Islet of Langerhans (tissue), 1 donor: ENCODE results near the gene KLF3.
A peak's percentile ranks its signal among the peaks of the same experiment; 100 is the strongest.

Experiments
- FAIRE-seq: peaks from one replicate; lab custom pipeline; 2011; peaks lifted over from hg19 to GRCh38; lab: Jason Lieb, UNC

Gene KLF3

DNA sequence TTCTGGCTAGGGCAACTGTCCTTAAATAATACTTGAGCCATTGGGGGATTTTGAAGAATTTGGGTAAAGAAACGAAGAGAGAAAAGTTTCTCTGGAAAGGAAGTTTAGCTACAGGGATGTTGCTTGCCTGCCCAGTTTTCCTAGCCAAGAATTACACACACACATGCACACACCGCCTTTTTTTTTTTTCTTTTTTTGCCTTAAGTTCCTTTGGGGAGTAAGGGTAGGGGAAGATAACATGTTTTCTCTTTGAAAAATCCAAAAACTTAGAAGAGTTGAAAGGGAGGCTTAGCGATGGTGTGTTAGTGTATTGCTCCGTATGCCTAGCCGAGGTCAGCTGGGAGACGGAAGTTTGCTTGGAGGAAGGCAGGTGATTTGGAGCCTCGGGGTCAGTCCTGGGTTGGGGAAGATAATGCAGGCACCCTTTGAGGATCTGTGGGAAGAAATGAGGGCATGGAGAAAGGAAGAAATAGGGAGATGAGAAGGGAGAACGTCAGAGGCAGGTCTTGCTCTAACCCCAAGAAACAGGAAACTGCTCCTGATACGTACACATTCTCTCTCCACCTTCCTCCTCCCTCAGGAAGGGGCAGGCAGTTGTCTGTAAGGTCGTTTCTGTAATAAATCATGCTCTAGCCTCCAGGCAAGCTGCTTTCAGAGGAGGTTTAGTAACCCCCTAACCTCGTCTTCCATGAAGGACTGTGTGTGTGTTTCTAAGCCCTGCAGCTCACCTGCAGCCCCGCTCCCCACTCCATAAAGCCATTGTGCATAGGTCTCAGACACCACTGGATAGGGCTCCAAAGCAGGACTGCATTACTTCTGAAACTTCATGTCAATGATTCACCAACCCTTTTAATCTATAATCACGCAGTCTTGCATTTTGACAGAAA is 10.5 kb downstream of the KLF3 start:
- no peak for FAIRE-seq

DNA sequence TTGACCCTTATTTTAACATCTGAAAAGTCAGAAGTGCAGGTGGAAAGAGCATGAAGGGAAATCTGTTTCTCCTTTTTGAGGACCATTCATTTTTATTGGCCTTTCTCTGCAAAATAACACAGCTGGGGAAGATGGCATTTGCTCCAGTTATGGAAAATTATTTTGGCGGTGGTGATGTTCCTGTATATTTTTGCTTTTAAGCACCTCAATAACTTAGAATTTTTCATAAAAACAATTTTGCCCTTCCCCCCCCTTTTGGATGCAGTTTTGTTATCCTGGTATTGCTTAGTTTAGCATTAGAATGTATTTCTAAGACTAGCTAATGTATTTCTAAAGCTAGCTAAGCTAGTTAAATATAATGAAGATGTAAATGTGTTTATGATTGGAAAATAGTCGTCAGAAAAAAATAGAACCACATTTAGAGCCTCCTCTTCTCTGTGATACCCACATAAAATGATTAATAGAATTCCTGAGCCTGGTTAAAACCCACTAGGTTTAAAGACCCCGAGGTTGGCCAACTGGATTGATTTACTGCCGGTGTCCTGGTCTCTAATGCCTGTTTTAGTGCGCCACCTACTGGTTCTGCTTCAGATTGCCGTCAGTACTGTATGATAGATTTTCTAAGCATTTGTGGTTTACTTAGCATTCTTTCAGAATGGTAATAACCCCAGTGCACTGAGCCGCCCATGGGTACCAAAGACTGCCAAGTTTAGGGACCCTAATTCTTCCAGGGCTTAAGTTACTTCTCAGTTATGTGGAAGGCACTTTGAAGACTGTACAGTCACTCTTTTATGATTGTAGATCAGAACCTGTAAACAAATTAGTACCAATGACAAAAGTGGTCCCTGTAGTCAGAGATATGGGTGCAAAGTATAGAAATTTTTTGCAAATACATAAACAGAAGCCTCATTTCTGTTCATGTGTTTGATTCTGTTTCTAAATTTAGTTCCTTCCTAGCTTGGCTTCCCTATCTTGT is 11.4 kb downstream of the KLF3 start:
- peak; percentile 38 for FAIRE-seq

DNA sequence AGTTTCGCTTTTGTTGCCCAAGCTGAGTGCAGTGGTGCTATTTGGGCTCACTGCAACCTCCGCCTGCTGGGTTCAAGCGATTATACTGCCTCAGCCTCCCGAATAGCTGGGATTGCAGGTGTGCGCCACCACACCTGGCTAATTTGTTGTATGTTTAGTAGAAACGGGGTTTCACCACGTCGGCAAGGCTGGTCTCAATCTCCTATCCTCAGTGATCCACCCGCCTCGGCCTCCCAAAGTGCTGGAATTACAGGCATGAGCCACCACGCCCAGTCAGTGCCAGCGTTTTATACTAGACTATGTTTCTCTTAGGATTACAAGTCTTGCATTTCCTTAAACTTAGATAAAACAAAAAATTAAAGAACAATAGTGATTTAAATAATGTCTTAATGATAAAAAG is 13.0 kb downstream of the KLF3 start:
- FAIRE-seq = no peak

DNA sequence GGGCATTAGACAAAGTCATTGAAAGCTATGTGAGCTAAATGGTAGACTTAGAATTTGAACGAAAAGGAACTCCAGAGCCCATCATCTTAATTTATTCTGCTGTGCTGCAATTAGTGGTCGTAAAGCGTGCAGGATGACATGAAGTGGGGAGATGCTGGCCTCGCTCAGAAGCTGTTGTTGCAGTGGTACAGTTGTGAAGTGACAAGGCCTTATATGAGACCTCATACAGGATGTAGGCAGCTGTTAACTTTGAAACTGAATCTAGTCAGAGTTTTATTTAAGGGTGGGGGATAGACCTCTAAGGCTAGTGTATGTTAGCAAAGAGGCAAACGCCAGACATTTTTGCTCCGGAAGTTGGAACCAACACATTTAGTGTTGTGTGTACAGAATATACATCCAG is 13.4 kb downstream of the KLF3 start:
- no peak for FAIRE-seq

DNA sequence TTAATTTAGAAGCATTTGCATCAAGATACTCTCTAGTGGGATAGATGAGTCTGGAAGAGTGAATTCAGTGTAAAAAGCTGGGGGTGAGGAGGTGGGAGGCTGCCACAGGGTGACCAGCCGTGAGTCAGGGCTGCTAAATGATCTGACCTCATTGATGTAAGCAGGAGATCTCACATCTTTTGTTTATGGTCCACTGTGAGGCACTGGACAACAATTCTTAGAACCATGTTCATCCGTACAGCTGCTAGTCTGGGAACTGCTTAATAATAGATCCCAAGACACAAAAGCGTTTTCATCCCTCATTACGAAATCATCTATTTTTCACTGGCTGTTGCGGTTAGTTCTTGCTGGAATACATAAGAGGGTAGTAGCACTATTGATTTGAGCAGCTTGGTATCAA is 14.1 kb downstream of the KLF3 start:
- no peak for FAIRE-seq

DNA sequence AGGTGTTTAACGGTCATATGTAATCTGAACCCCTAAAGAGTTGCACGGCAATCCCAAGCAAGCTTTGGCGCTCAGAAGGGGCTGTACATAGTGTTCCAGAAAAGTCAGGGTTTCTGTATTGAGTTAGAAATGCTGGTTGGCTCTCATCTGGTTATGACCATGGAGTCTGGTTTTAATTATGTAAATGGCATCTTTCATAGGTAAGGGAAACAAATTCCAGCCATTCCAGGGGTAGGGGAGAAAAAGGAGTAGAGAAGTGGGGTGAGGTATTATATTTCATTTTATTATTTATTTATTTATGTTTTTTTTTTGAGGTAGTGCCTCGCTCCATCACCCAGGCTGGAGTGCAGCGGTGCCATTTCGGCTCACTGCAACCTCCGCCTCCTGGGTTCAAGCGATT is 15.9 kb downstream of the KLF3 start:
- no peak for FAIRE-seq

DNA sequence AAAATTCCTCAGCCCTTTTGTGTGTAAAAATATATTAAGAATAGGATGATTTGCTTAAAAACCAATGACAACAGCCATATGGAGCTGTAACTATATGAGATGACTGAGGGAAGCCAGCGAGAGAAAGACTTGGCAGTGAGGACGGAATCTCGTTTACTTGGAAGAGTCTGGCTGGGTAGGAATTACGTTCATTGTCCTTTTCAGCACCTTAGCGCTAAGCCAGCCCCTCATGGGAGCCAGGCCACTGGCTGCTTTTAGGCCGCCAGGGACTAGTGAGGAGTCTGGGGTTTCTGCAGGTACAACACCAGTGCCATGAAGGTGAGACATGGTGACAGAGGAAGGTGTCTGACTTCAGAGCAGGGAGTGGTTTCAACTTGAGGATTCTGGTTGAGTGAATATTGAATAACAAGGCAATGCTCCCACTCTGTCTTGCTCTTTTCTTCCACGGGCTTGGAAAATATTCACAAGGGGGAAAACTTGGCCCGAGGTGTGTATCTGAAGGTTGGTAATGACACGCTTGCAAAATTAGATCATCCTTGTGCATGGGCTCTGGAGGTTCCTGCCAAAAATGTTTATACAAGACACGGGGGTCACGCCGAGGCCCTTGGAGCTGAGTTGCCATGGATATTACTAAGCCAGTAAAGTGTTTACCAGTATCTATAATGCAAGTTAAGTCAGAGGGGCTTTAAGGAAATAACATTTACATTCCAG is 17.4 kb downstream of the KLF3 start:
- no peak for FAIRE-seq

DNA sequence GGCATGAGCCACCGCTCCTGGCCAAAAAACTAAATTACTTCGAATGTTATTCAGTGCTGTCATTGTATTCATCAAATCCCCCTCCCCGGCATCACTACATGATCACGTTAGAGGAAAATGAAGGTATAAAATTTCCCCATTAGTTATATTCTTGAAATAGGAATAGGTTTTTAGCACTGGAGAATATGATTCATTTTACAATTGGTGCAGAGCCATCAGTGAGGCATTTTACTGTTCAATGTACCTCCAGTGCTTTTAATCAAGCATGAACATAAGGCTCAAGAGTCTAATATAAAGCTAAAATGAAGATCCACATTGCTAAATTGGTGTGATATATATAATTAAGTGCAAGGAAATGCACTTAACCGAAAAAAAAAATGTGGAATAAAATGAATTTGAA is 18.3 kb downstream of the KLF3 start:
- no peak for FAIRE-seq

DNA sequence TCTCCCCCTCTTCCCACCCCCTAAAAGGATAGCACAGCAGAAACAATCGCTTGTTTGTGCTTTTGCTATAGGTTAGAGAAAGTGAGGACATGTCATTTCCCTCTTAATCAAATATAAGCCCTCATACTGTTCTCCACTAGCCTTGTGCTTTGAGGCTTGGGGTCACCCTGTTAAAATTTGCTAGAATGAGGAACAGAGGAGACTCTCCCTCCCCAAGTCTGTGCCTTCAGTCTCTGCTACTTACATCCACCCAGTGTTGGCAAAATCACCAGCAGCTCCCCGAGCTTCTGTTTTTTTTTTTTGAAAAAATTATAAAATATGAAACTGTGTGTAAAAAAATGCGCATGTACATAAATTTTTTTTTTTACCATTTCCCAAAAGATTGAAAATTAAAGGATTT is 19.3 kb downstream of the KLF3 start:
- FAIRE-seq = no peak

DNA sequence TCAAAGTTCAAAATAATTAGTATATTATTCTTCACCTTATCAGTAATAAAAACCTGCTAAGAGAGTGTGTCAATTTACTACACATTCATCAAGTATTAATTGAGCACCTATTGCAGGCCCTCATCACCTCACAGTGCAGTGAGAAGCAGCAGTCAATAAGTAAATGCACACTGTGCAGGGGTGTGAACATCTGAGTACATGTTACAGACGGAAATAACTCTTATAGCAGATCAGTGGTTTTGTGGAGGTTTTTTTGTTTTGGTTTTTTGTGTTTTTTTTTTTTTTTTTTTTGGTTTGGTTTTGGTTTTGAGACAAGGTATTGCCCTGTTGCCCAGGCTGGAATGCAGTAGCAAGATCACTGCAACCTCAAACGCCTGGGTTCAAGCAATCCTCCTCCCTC is 20.3 kb downstream of the KLF3 start:
- no peak for FAIRE-seq

DNA sequence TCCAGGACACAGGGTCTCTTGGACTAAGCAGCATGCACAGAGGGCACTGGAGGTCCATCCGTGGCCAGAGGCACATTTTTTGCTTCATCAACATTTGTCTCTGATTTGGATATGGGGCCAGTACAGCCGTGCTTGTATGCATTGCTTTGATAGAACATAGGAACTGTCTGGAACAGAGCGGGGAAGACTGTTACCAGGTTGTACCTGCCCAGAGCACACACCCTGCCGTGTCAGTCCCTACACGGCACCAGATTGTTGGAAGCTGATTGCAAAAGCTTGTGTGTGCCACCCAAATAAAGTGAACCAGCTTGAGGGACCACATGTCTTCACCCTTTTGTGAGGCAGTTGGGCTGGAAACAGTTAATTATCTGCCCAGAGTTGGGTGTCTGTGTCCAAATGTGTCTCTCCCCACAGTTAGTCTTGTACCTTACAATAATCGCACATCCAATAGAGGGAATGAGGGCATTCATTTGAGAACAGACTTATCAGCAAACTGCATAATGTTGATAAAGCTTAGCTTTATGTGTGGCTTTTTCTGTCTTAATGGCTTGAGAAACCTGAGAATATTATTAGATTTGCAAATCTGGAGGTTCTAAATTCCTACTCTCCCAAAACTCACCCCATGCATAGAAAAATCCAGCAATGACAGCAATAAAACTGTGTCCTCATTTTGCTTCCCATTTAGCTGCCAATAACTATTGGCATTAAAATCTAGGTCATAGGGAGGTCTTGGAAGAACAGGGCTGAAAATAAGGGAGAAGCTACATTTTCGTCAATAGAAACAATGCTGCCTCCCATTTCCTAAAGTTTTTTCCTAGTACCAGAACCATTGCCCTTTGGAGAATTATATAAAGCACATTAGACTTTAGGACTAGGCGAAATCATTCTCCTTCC is 21.2 kb downstream of the KLF3 start:
- FAIRE-seq = no peak

DNA sequence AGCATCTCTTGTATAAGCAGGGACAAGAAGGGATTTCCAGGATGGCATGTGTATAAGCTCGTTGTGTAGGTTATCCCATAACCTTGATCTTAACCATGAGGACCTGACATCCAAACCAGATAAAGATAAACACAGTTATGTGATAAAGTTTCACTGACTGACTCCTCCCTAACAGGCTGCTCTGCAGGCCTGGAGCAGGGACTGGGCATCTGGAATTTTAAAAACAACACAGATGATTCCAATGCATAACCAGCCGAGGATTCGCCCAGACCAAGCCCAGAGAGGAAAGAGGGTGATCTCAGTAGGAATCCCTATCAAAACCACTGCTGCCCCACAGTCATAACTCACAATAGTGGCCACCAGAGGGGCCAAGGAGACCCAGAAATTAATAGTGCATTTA is 22.7 kb downstream of the KLF3 start:
- no peak for FAIRE-seq

DNA sequence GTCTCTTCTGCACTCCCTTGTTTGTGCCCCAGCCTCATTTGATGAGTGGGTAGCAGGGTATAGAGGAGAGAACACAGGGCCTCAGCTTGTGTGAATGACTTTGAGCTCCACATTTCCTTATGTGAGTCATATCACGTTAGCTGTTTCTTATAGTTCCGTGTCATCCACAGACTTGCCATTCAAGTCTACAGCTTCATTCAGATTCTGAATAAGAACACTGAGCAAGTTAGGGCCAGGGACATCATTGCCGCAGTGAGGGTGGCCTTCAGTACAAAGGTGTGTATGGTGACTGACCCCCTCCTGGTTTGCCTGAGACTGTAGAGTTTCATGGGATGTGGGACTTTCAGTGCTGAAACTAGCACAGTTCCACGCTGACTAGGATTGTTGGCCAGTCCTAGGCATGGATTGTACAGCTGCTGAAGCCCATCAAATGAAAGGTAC is 23.6 kb downstream of the KLF3 start:
- no peak for FAIRE-seq

DNA sequence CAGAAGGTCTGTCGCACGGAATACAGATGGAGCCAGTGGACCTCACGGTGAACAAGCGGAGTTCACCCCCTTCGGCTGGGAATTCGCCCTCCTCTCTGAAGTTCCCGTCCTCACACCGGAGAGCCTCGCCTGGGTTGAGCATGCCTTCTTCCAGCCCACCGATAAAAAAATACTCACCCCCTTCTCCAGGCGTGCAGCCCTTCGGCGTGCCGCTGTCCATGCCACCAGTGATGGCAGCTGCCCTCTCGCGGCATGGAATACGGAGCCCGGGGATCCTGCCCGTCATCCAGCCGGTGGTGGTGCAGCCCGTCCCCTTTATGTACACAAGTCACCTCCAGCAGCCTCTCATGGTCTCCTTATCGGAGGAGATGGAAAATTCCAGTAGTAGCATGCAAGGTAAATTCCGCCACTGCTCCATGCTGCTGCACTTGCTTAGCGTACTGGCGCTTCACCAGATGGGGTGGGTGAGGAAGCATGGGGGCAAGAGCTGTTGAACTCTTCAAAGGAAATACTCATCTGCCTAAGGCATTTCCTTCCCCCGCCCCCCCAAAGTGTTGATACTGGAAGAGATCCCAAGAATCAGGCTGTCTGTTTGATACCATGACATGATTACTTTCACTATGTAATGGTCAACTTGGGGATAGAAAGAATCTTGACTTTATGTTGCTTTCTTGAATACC is 24.8 kb downstream of the KLF3 start:
- FAIRE-seq = no peak

DNA sequence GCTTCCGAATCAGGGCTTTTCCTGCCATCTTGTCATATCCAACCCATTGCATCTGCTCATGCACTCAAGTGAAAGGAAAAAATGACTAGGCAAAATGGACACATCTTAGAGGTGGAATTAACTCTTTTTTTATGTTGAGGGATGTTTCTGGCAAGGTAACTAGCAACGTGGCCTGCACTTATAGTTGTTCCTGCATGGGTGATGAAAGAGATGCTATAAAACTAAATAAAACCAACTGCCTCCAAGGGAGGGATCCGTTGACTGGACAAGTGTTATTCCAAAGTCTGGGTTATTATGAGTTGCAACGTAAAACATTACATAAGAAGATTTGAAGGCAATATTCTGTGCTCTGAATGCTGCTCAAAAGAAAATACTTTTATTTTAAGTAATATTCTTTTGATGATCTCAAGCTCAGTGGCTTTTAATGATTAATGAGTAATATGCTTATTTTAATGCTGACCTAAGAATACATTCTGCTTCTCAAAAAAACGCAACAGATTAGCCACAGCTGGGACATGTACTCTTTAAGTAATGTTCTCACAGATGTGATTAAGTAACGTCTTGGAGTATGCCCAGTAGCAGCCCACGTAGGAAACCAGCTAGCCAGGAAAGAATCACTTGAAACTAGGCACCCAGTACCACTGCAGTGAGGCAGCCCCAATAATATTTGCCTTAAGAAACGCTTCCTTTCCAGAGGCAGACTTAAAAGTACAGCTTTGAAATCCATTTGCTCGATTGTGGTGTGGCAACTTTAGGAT is 27.4 kb downstream of the KLF3 start:
- FAIRE-seq = no peak

DNA sequence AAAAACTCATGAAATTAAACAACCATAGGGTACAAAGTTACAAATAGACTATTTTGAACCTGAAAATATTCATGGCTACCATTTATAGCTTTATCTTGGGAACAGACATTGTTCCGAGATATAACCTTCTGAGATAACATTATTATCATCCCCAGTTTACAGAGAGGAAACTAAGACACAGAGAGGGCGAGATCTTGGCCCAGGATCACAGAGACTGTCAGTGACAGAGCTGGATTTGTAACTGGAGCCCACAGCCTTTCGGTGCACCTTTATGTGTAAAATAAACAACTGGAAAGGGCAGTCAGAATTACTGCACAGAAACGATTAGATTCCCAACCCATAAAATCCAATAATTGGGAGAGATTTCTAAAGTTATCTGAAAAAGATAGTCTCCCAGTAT is 28.4 kb downstream of the KLF3 start:
- FAIRE-seq = no peak

DNA sequence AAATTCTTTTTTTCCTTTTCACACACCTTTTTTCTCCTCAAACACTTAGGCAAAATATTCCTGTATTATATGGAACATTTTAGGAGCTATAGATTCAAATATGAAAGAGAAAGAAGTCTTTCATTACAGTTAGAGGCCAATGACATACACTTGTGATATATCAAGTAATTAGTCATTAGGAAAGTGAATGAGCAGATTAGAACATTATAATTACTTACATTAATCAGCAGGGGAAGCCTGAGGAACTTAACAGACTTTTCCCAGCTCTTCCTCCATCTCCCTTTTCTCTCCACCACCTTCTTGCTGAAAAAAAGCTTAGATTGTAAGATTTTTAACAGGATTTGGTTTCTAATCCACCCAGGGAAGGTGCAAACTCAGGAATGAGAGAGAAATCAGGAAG is 29.6 kb downstream of the KLF3 start:
- FAIRE-seq = no peak

DNA sequence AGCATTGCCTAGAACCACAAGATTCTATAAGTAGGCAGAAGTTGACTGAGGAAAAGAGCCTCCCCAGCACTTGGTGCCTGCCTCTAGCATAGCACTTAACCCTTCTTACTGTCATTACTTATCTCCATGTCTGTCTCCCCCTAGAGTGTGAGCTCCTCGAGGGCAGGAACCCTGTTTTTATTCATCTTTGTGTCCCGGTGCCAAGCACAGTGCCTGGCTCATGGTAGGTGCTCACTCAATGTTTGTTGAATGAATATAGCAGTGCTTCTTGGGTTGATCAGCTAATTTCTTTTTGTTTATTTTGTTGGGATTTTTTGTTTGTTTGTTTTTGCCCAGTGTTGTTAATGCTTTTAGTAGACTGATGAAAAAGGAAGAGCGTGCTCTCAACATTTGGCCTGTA is 30.3 kb downstream of the KLF3 start:
- no peak for FAIRE-seq

DNA sequence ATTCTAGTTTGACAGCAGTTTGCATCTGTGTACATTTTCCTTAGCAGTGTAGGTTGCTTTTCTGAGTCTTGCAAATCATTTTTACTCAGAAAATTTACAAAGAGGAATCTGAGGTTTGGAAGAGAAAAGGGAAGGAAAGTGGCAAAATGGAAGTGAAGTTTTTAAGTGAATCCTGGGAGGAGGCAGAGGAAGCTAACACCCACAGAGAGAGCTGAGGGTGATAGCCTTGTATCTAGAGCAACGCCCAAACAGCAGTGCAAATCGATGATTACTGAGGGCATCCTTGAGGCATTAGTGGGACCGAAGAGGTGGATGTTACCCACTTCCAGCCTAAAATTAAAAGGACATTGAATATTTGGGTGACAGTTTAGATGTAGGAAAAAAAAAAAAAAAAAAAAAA is 31.8 kb downstream of the KLF3 start:
- FAIRE-seq = no peak

DNA sequence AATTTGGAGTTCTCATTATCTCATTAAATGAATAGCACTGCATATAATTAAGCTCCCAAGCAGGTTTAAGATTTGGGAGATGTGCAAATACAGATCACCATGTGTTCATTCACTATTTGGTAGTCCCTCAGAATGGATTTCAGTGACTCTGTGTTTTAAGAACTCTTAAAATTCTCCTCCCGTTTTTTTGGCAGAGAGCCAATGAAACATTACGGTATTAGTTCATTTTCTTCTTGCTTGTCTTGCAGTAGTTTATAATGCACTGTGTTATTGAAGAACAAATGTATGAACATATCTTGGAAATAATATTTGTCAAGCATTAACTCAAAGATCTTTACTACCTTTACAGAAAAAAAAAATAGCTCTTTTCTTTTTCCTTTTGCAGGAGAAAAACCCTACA is 32.7 kb downstream of the KLF3 start:
- no peak for FAIRE-seq
